ENCODE results near the gene CACNA1S.

DNA sequence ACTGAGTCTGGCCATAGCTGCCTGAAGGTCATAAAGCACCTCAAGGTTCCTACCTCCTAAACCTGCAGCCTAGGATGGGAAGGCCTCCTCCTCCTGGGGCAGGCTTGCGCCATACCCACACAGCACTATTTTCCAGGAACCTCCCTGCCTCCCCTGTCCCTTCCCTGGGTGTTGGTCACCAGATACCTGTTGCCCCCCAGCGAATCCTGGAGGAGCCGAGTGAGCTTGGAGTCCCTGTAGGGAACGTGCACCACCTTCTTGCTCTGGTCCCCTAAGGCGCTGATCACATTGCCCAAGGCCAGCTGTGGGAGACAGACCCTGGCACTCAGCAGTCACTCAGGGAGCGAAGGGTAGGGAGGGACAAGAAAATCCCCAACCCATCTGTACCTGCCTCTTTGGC lies 108.1 kb downstream of the CACNA1S start:
- TF ChIP-seq REST (IDR thresholded peaks at IDR 0.05; ENCODE audit: insufficient read depth in 1 of 2, low read depth in 2 of 2, low read length in 1 of 2) (no peak), CTCF (IDR thresholded peaks at IDR 0.05) (no peak)

All from Panc1 (cell line).